ENCODE measurements around the gene HIP1R. TPM values are rescaled to one million over a fixed set of nuclear protein-coding genes. Genes with fewer than 3 reads are reported as not detected.
A peak's percentile ranks its signal among the peaks of the same experiment; 100 is the strongest.

Gene HIP1R
- total and polyA plus RNA-seq, 10 of the 15 experiments (the other 5 are each of a cell fraction or from before 2014, with no cell fraction given) = 0.18 to 27.7 (median 11.7) TPM

DNA sequence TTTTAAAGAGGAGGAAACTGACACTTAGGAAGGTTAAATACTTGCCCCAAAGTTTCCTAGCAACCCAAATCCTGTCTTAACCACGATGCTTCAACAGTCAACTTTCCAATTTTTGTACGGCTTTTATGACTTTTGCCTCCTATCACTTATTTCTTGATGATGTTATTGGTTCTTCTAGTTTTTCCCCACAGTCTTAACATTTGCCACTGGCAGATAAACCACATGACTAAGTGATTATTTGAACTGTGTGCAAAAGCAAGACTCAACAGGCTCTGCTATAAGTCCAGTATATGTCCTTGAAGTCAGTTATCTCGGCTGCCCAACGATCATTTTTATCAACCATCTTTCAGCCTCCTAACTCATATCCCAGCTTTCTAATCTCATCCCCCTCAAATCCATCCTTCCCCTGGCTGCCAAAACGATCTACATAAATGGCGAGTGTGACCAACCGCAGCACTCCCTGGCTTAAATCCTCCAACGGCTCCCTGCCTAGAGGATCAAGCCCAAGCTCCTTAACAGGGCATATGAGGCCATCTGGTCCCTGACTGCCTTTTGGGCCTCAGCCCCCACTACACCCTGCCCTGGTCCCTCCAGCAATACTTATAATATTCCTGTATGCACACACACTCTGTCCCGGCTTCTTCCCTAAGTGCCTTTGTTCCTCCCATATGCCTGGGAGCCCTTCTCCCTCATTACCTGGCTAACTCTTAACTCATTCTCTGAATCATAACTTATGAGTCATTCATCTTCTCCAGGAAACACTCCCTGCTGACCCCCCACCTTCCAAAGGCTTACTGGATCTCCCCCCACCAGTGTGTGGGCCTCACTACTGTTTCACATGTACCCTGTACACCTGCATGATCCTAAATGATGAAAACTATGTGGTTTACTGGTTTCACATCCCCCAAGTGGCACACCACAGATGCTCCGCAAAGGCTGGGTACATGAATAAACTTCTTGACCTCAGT lies 51.9 kb downstream of the HIP1R start (continued):
- TF ChIP-seq NFYB (IDR thresholded peaks at IDR 0.05; ENCODE audit: insufficient read depth, low read depth, low read length) (no peak), EED (IDR thresholded peaks at IDR 0.05; ENCODE audit: low read depth) (peak; percentile 100), PAX8 (IDR thresholded peaks at IDR 0.05) (no peak), TCF7 (IDR thresholded peaks at IDR 0.05; ENCODE audit: borderline replicate concordance) (0 out of 2 replicates have a peak, but pooled peaks have one; percentile 51), NR2C1 (IDR thresholded peaks at IDR 0.05) (0 out of 2 replicates have a peak, but pooled peaks have one; percentile 25), CEBPB (IDR thresholded peaks at IDR 0.05; ENCODE audit: borderline replicate concordance in 1 of 2, low read depth in 2 of 2, low read length in 2 of 2) (peak in 1 of 2 experiments; percentile 56; a peak in 1 of 4 replicates), MTA3 (IDR thresholded peaks at IDR 0.05; ENCODE audit: borderline replicate concordance, low read length) (peak; percentile 93), SMARCA5 (IDR thresholded peaks at IDR 0.05) (0 out of 2 replicates have a peak, but pooled peaks have one; percentile 55), HCFC1 (IDR thresholded peaks at IDR 0.05; ENCODE audit: low read length) (no peak), ZSCAN29 (IDR thresholded peaks at IDR 0.05) (no peak), JUNB (IDR thresholded peaks at IDR 0.05) (peak; percentile 84), CBX5 (IDR thresholded peaks at IDR 0.05; ENCODE audit: low read depth) (no peak), IKZF2 (IDR thresholded peaks at IDR 0.05) (peak; percentile 98 to 99), NR2F1 (conservative IDR thresholded peaks at IDR 0.05) (peak; percentile 92), ETV6 (conservative IDR thresholded peaks at IDR 0.05 in 1 of 2, IDR thresholded peaks at IDR 0.05 in 1 of 2; ENCODE audit: borderline replicate concordance in 1 of 2, low read depth in 1 of 2) (peak in 1 of 2 experiments; percentile 93; a peak in 2 of 4 replicates), GATAD2B (conservative IDR thresholded peaks at IDR 0.05; ENCODE audit: low read depth) (peak; percentile 81), CREM (IDR thresholded peaks at IDR 0.05; ENCODE audit: low read depth) (peak; percentile 91), NFIC (IDR thresholded peaks at IDR 0.05; ENCODE audit: low read depth, low read length) (peak; percentile 97), NFXL1 (IDR thresholded peaks at IDR 0.05; ENCODE audit: borderline replicate concordance) (no peak), ZNF207 (IDR thresholded peaks at IDR 0.05; ENCODE audit: borderline replicate concordance) (no peak)
- TF ChIP-seq, protein P1, sequence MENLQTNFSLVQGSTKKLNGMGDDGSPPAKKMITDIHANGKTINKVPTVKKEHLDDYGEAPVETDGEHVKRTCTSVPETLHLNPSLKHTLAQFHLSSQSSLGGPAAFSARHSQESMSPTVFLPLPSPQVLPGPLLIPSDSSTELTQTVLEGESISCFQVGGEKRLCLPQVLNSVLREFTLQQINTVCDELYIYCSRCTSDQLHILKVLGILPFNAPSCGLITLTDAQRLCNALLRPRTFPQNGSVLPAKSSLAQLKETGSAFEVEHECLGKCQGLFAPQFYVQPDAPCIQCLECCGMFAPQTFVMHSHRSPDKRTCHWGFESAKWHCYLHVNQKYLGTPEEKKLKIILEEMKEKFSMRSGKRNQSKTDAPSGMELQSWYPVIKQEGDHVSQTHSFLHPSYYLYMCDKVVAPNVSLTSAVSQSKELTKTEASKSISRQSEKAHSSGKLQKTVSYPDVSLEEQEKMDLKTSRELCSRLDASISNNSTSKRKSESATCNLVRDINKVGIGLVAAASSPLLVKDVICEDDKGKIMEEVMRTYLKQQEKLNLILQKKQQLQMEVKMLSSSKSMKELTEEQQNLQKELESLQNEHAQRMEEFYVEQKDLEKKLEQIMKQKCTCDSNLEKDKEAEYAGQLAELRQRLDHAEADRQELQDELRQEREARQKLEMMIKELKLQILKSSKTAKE (IDR thresholded peaks at IDR 0.05; ENCODE audit: low read depth, poor library complexity, severe bottlenecking) = peak; percentile 80
- TF ChIP-seq, protein P2, sequence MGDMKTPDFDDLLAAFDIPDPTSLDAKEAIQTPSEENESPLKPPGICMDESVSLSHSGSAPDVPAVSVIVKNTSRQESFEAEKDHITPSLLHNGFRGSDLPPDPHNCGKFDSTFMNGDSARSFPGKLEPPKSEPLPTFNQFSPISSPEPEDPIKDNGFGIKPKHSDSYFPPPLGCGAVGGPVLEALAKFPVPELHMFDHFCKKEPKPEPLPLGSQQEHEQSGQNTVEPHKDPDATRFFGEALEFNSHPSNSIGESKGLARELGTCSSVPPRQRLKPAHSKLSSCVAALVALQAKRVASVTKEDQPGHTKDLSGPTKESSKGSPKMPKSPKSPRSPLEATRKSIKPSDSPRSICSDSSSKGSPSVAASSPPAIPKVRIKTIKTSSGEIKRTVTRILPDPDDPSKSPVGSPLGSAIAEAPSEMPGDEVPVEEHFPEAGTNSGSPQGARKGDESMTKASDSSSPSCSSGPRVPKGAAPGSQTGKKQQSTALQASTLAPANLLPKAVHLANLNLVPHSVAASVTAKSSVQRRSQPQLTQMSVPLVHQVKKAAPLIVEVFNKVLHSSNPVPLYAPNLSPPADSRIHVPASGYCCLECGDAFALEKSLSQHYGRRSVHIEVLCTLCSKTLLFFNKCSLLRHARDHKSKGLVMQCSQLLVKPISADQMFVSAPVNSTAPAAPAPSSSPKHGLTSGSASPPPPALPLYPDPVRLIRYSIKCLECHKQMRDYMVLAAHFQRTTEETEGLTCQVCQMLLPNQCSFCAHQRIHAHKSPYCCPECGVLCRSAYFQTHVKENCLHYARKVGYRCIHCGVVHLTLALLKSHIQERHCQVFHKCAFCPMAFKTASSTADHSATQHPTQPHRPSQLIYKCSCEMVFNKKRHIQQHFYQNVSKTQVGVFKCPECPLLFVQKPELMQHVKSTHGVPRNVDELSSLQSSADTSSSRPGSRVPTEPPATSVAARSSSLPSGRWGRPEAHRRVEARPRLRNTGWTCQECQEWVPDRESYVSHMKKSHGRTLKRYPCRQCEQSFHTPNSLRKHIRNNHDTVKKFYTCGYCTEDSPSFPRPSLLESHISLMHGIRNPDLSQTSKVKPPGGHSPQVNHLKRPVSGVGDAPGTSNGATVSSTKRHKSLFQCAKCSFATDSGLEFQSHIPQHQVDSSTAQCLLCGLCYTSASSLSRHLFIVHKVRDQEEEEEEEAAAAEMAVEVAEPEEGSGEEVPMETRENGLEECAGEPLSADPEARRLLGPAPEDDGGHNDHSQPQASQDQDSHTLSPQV (IDR thresholded peaks at IDR 0.05) = no peak
- TF ChIP-seq, protein P3, sequence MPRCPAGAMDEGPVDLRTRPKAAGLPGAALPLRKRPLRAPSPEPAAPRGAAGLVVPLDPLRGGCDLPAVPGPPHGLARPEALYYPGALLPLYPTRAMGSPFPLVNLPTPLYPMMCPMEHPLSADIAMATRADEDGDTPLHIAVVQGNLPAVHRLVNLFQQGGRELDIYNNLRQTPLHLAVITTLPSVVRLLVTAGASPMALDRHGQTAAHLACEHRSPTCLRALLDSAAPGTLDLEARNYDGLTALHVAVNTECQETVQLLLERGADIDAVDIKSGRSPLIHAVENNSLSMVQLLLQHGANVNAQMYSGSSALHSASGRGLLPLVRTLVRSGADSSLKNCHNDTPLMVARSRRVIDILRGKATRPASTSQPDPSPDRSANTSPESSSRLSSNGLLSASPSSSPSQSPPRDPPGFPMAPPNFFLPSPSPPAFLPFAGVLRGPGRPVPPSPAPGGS (IDR thresholded peaks at IDR 0.05; ENCODE audit: borderline replicate concordance, insufficient read depth, low read depth, low read length, poor library complexity, severe bottlenecking) = peak; percentile 44

All from GM12878 (cell line).